Stimulated activated CD8-positive, alpha-beta memory T cell treated with anti-CD3 and anti-CD28 coated beads, Interleukin-4, amount 100 ng/mL, for 24 hours (primary cell): ENCODE data around the gene SCRG1.

Experiments used
- DNase-seq: peaks from one replicate; pipeline ENCODE4 v3.0.0-alpha.2; 2020; ENCODE audit warnings: low read depth

The SCRG1 gene

DNA sequence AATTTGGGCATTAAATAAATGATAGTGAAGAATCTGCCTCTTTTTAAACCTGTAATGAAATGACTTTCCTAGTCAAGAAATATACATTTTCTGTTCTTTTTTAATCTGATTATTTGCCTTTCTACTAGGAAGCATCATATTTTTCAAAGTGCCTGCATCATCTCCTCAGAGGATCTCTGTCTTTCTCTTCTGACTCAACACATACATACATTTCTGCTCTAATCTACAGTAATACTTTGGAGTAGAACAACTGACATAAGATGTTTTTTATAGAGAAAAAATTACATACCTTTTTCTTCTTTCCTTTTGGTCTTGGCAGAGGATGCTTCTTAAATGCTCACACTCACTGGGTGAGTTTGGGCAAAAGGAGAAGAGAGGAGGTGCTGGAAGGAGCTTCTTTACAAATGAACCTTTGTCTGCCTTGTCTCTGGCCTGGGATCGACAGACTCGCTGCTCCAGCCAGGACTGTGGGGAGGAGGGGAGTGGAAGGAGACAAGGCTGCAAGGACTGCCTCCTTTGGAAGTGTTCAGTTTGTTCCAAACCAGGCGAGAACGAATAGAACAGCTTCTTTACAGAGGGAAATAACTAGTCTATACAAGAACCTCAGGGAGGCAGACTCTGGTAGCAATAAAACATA, at the start of gene SCRG1:
Gene SCRG1, minus strand, starts transcription at position 338 of the 637 bp plus-strand sequence. CDS start 7,702 bp downstream, outside the sequence.
- DNase-seq, result no peak

GRCh38 chr4:173448103-173448502, 49.2 kb upstream of the SCRG1 start:
- no peak for DNase-seq

DNA sequence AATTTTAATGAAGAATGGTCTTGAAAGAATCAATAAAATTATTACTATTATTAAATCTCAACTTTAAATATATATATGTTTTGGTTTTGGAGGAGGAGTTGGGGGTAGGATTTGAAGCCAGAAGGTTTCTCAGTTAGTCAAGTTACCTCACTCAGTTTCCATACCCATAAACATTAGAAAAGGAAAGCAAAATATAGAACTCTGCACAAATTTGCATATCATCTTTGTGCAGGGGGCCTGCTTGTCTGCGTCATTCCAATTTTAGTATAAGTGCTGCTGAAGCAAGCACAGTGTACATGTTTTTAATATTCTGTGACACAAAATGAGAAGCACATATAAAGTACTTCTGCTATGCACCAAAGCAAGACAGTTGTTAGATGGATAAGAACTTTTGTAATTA, 47.5 kb upstream of the SCRG1 start:
- DNase-seq, result no peak

- DNase-seq, result no peak
Measured at GRCh38 chr4:173443121-173443520, 44.2 kb upstream of the SCRG1 start.

DNA sequence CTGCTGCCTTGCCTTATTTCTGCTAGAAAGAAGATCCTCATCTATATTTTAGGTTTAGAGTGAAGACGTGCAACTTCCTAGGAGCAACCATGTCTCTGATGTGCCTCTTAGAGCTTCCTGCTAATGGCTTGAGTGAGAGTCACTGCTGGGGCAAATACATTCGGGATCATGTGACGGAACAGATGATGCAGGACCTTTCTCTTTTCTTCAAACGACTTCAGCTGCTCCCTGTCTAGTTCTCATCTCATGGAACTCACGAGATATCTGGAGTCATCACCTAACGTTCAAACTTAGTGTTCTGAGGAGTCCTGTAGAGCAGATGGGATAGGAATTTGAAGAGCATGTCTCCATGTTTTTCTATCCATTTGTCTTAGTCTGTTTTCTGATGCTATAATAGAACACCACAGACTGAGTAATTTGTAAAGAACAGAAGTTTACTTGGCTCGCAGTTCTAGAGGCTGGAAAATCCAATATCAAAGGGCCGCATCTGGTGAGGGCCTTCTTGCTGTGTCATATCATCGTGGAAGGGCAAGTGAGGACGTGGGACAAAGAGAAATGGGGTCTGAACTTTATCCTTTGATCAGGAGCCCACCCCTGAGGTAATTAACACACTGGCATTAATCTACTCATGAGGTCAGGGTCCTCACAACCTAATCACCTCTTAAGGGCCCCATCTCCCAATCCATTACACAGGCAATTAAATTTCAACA, 43.5 kb upstream of the SCRG1 start:
- DNase-seq, result no peak

DNA sequence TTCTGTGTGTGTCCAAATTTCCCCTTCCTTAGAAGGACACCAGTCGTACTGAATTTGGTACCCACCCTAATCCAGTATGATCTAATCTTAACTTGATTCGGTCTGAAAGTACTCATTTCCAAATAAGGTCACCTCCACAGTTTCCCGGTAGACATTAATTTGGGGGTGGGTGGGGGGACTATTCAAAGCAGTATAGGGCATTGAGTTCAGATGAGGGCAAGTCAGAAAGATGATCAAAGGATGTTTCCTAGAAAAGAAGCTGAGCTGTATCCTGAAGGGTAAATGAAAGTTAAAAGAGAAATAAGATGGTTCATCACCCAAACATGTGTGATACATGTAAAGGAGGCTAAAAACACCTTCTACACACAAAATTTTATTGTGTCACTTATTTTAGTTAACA, 42.0 kb upstream of the SCRG1 start:
- DNase-seq, result no peak

DNA sequence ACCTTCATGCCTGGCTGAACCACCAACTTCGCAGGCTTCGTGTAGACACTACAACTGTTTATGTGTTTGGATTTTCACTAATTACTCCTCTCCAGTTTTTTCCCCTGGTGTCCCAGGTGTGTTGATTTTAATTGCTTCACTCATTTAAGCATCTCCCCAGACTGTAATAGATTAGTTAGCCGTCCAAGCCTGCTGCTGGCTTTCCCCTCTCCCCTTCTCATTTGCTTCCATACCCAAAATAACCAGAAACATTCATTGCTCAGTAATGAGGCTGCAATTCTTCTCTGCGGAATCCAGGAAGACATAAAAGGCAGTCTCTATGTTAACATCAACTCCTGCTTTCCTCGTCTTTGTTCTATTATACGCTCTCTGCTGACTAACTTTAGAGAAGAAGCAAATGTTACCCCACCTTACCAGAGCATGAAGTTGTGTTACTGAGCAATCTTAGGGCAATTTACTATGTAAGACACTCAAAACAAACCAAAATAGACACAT, 37.9 kb upstream of the SCRG1 start:
- no peak for DNase-seq

GRCh38 chr4:173436149-173436579, 37.2 kb upstream of the SCRG1 start:
- DNase-seq, result no peak

DNA sequence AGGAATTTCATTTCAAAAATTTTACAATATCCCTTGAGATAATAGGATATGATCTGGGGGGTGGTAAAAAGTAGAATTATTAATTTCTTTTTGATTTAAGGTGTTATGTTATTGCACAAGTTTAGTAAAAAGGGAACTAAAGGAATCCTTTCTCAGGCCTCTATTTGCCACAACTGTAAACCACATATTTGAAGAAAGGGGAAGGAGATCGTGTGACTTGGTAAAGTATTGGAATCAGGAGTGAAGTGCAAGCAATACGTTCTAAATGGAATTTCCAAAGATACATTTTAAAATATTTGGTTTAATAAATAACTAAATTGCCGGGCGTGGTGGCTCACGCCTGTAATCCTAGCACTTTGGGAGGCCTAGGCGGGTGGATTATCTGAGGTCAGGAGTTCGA, 35.3 kb upstream of the SCRG1 start:
- no peak for DNase-seq

DNA sequence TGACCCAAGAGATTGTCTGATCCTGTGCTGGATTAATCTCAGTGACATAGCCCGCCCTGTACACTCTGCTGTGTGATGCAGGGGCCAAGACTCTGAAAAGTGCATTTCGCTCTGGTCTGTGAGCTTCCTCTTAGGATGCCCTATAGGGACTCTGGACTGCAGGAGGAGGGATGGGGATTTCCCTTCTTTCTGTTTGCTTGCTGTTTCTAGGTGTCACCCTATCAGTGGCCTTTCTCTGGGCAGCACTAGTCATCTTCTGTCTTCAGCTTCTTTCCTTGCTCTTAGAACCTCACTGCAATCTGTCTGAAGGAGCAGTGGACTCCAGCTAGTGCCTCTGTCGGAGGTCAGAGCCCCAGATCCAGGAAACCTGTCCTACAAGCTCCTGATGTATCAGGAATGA, 34.5 kb upstream of the SCRG1 start:
- DNase-seq, result no peak

GRCh38 chr4:173432430-173432829, 33.5 kb upstream of the SCRG1 start:
- no peak for DNase-seq

- DNase-seq, result no peak
Measured at GRCh38 chr4:173426064-173426463, 27.1 kb upstream of the SCRG1 start.

GRCh38 chr4:173424899-173425805, 26.2 kb upstream of the SCRG1 start:
- DNase-seq, result no peak

DNA sequence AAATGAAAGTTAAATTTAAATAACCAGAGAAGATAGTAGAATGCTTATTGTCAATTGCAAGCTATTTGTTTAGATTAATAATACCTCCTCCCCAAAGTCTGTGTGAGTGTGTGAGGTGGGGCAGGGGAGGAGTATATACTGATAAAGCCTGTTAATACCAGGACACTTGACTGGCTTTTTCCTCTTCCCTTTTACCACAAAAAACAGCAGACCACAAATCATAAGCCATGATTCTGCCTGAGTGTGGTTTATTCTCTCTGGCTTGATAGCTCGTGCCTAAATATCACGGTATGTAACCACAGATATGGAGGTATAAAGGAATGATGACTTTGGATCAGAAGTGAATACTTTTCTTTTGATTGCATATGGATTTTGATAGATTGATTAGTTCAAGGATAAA, 21.9 kb upstream of the SCRG1 start:
- no peak for DNase-seq

DNA sequence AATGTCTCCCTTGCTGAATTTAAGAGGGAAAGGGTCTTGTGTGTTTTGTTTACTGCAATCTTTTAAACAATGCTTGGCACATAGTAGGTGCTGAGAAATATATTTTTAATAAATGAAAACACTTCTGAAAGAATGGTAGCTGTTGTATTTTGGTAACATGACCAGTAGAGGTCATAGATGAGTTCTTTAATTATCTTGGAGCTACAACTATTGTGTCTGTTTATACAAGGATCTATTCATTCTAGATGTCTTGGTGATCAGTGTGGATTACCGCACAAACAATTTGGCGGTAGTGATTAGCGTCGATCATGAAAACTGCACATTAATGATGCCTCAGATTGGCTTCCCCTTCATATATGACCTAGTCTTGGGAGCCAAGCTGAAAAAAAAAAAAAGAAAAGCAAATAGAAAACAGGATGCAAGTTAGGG, 21.4 kb upstream of the SCRG1 start:
- DNase-seq, result no peak

DNA sequence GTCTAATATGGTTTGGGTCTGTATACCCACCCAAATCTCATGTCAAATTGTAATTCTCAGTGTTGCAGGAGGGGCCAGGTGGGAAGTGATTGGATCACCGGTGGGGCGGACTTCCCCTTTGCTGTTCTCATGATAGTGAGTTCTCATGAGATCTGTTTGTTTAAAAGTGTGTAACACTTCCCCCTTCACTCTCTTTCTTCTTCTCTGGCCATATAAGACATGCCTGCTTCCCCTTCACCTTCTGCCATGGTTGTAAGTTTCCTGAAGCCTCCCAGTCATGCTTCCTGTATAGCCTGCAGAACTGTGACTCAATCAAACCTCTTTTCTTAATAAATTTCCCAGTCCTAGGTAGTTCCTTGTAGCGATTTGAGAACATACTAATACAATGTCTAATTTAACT, 19.7 kb upstream of the SCRG1 start:
- no peak for DNase-seq

DNA sequence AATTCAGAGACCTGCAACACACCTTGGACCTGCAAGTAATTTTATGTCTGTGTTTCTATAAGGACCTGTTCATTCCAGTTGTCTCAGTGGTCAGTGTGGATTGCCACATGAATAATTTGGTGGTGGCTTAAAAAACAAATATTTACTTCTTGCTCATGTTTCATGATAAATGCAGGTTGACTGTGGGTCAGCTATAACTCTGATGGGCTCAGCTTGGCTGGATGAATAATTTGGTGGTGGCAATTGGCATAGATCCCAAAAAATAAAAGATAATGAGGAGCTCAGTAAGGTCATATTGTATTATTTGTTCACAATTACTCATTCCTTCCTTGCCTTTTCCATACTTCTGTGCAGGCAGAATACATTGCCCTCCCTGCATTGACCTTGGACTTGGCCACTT, 18.9 kb upstream of the SCRG1 start:
- no peak for DNase-seq

GRCh38 chr4:173415885-173416653, 17.2 kb upstream of the SCRG1 start:
- no peak for DNase-seq

GRCh38 chr4:173415092-173415491, 16.2 kb upstream of the SCRG1 start:
- no peak for DNase-seq

GRCh38 chr4:173414456-173414855, 15.5 kb upstream of the SCRG1 start:
- DNase-seq, result no peak

DNA sequence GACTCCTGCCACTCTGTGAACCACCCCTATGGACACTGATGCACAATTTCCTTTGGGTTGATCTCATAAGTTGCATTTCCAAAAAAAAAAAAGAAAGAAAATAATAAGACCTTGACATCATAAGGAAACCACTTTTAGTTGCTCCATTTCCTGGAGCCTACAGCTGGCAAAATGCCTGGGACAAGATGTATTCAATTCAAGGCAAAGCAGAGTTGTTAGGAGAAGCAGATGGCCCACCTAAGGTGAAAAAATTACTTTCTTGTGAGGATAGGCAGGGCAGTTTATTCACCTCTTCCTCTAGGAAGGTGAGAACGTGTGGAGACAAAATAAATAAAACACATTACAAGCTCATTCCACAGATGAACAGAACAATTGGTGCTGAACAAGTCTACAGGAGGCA, 14.1 kb upstream of the SCRG1 start:
- no peak for DNase-seq
